Left ventricle myocardium inferior (tissue), 1 donor: ENCODE measurements around the gene HAAO. TPM values are rescaled to one million over a fixed set of nuclear protein-coding genes. Genes with fewer than 3 reads are reported as not detected.

ENCODE experiments used
- DNase-seq: peaks from one replicate; pipeline ENCODE4 v3.0.0-alpha.2; 2020
- H3K27ac ChIP-seq: fragments of 200-600 bp; replicated peaks from 2 replicates; pipeline ENCODE4 v1.8.0; 2021
- H3K27me3 ChIP-seq: fragments of 200-600 bp; 2 replicates; pipeline ENCODE4 v1.8.0; 2021; ENCODE audit warnings: low read depth
- H3K36me3 ChIP-seq: fragments of 200-600 bp; 2 replicates; pipeline ENCODE4 v1.8.0; 2021
- H3K4me1 ChIP-seq: fragments of 200-600 bp; 2 replicates; pipeline ENCODE4 v1.8.0; 2021
- H3K4me3 ChIP-seq: fragments of 200-600 bp; 2 replicates; pipeline ENCODE4 v1.8.0; 2021; ENCODE audit warnings: mild to moderate bottlenecking, moderate library complexity
- H3K9me3 ChIP-seq: fragments of 200-600 bp; replicated peaks from 2 replicates; pipeline ENCODE4 v1.8.0; 2021
- CTCF ChIP-seq: fragments of 200-600 bp; IDR thresholded peaks from 2 replicates; pipeline ENCODE4 v1.8.0; 2021; ENCODE audit warnings: antibody characterized with exemption, mild to moderate bottlenecking, borderline replicate concordance
- intact Hi-C: fragments of 100-400 bp; cut with micrococcal nuclease; formaldehyde crosslinking; loops from one replicate; pipeline ENCODE4 v1.11.0; 2022
- total RNA-seq: library from RNA; stranded (reverse); fragmentation: NEBNext Ultra II Directional; extraction: Animal tissue kit (Norgen Biotek cat#: 25700); gene quantifications from one replicate; pipeline ENCODE4 v1.2.1, GENCODE V29; 2021
- donor health status: DM: no; HTN: yes; CAD: no; lungs with severe emphysema.

HAAO gene
- total RNA-seq, 1 donor from 2014 or later = 2.3 TPM

GRCh38 chr2:42769583-42770287 lies 22.6 kb downstream of the HAAO start:
- no peaks in the 10 kb centered on the region for H3K27me3 ChIP-seq

GRCh38 chr2:42768706-42769256 lies 23.6 kb downstream of the HAAO start:
- no peak for TF ChIP-seq CTCF
- DNase-seq = no peak
- no peaks in the 10 kb centered on the region for H3K9me3 ChIP-seq
- no peak overlapping the region for H3K4me3 ChIP-seq
- H3K27ac ChIP-seq = no peak overlapping the region
- intact Hi-C loops = no loop called here
- no peaks in the 10 kb centered on the region for H3K27me3 ChIP-seq
- no peaks in the 10 kb centered on the region for H3K4me1 ChIP-seq
- H3K36me3 ChIP-seq = no peaks in the 10 kb centered on the region

More at GRCh38 chr2:42769583-42770287, 22.6 kb downstream of the HAAO start:
- no peak for DNase-seq
- no peaks in the 10 kb centered on the region for H3K36me3 ChIP-seq
- H3K4me3 ChIP-seq = no peak overlapping the region
- no peak overlapping the region for H3K27ac ChIP-seq
- H3K4me1 ChIP-seq = no peaks in the 10 kb centered on the region
- intact Hi-C loops = no loop called here
- TF ChIP-seq CTCF = no peak
- no peaks in the 10 kb centered on the region for H3K9me3 ChIP-seq

GRCh38 chr2:42767899-42768705 lies 24.3 kb downstream of the HAAO start:
- DNase-seq = no peak
- intact Hi-C loops = no loop called here
- H3K27ac ChIP-seq = no peak overlapping the region
- H3K36me3 ChIP-seq = no peaks in the 10 kb centered on the region
- TF ChIP-seq CTCF = no peak
- H3K4me3 ChIP-seq = no peak overlapping the region
- no peaks in the 10 kb centered on the region for H3K9me3 ChIP-seq
- H3K27me3 ChIP-seq = no peaks in the 10 kb centered on the region
- H3K4me1 ChIP-seq = no peaks in the 10 kb centered on the region

GRCh38 chr2:42767080-42767898 lies 25.1 kb downstream of the HAAO start:
- no peaks in the 10 kb centered on the region for H3K27me3 ChIP-seq
- no peak for TF ChIP-seq CTCF
- intact Hi-C loops = no loop called here
- H3K4me3 ChIP-seq = no peak overlapping the region
- no peaks in the 10 kb centered on the region for H3K36me3 ChIP-seq
- H3K9me3 ChIP-seq = no peaks in the 10 kb centered on the region
- no peaks in the 10 kb centered on the region for H3K4me1 ChIP-seq
- no peak overlapping the region for H3K27ac ChIP-seq
- DNase-seq = no peak

- Histone ChIP-seq H3K27me3 (no peaks in the 10 kb centered on the region), H3K36me3 (no peaks in the 10 kb centered on the region), H3K4me3 (no peak overlapping the region), H3K9me3 (no peaks in the 10 kb centered on the region), H3K27ac (no peak overlapping the region), H3K4me1 (no peaks in the 10 kb centered on the region)
- TF ChIP-seq CTCF = no peak
- DNase-seq = no peak
- intact Hi-C loops = no loop called here
Observed at GRCh38 chr2:42765686-42766085, 26.7 kb downstream of the HAAO start.
